Mesenchymal stem cell (in vitro differentiated cells and primary cell): ENCODE results near the gene ATP8B4.

ENCODE experiments used
- DNase-seq: peaks from one replicate; pipeline ENCODE4 v3.0.0-alpha.2; 2013
- H2AFZ ChIP-seq: one replicate; pipeline ENCODE4 v1.6.1; 2013; ENCODE audit warnings: low read depth, mild to moderate bottlenecking, control low read depth, inconsistent platforms, low read length, moderate library complexity
- H2AK5ac ChIP-seq: 2 replicates; pipeline ENCODE4 v1.6.1; 2013; ENCODE audit warnings: low read length, moderate library complexity, mild to moderate bottlenecking, inconsistent platforms; ENCODE audit not compliant: severe bottlenecking
- H2BK120ac ChIP-seq: one replicate; pipeline ENCODE4 v1.6.1; 2013; ENCODE audit warnings: low read depth, mild to moderate bottlenecking, inconsistent platforms, low read length, moderate library complexity
- H2BK12ac ChIP-seq, 2 experiments: one replicate each; pipeline ENCODE4 v1.6.1; 2013; ENCODE audit warnings: inconsistent platforms in 2 of 2, low read length in 2 of 2, mild to moderate bottlenecking in 2 of 2, moderate library complexity in 2 of 2, control low read depth in 1 of 2
- H2BK15ac ChIP-seq: one replicate; pipeline ENCODE4 v1.6.1; 2013; ENCODE audit warnings: mild to moderate bottlenecking, low read depth, inconsistent platforms; ENCODE audit not compliant: poor library complexity, severe bottlenecking
- H2BK5ac ChIP-seq: 2 replicates; pipeline ENCODE4 v1.6.1; 2013; ENCODE audit warnings: low read depth, mild to moderate bottlenecking, low read length, control low read depth, inconsistent platforms; ENCODE audit not compliant: poor library complexity, severe bottlenecking
- H3K14ac ChIP-seq, 2 experiments: one replicate each; pipeline ENCODE4 v1.6.1; 2013; ENCODE audit warnings: inconsistent platforms in 2 of 2, low read length in 2 of 2, control low read depth in 1 of 2, mild to moderate bottlenecking in 1 of 2, moderate library complexity in 1 of 2
- H3K18ac ChIP-seq, 2 experiments: one replicate each; pipeline ENCODE4 v1.6.1; 2013; ENCODE audit warnings: inconsistent platforms in 2 of 2, low read length in 2 of 2, control low read depth in 1 of 2, low read depth in 1 of 2, mild to moderate bottlenecking in 1 of 2
- H3K23ac ChIP-seq, 2 experiments: one replicate each; pipeline ENCODE4 v1.6.1; 2013; ENCODE audit warnings: inconsistent platforms in 2 of 2, low read length in 2 of 2, mild to moderate bottlenecking in 2 of 2, moderate library complexity in 2 of 2, control low read depth in 1 of 2
- H3K27ac ChIP-seq: 2 replicates; pipeline ENCODE4 v1.5.1; 2013; ENCODE audit warnings: mild to moderate bottlenecking, moderate library complexity, low read length, control low read depth, inconsistent platforms; ENCODE audit not compliant: poor library complexity, severe bottlenecking
- H3K27me3 ChIP-seq, 2 experiments: 2 replicates each; pipeline versions ENCODE4 v1.6.1 to v1.7.0; 2013; ENCODE audit warnings: low read length in 2 of 2, mild to moderate bottlenecking in 2 of 2, moderate library complexity in 2 of 2, control low read depth in 1 of 2, inconsistent platforms in 1 of 2; ENCODE audit not compliant: control insufficient read depth in 1 of 2, insufficient read depth in 1 of 2
- H3K36me3 ChIP-seq, 2 experiments: 2 replicates each; pipeline versions ENCODE4 v1.6.1 to v1.7.0; 2013; ENCODE audit warnings: low read length in 2 of 2, control low read depth in 1 of 2, inconsistent platforms in 1 of 2, low read depth in 1 of 2, mild to moderate bottlenecking in 1 of 2; ENCODE audit not compliant: insufficient read depth in 2 of 2, control insufficient read depth in 1 of 2
- H3K4ac ChIP-seq, 2 experiments: one replicate each; pipeline ENCODE4 v1.6.1; 2013; ENCODE audit warnings: inconsistent platforms in 2 of 2, low read length in 2 of 2, mild to moderate bottlenecking in 2 of 2, moderate library complexity in 2 of 2, control low read depth in 1 of 2, low read depth in 1 of 2
- H3K4me1 ChIP-seq: 2 replicates; pipeline ENCODE4 v1.6.1; 2013; ENCODE audit warnings: low read depth, low read length, control low read depth; ENCODE audit not compliant: control insufficient read depth, insufficient read depth
- H3K4me2 ChIP-seq: 2 replicates; pipeline ENCODE4 v1.6.1; 2013; ENCODE audit warnings: low read length, mild to moderate bottlenecking, inconsistent platforms; ENCODE audit not compliant: poor library complexity, severe bottlenecking
- H3K4me3 ChIP-seq, 2 experiments: 2 replicates each; pipeline versions ENCODE4 v1.5.1 to v1.7.0; 2013; ENCODE audit warnings: low read length in 2 of 2, mild to moderate bottlenecking in 2 of 2, control low read depth in 1 of 2, low read depth in 1 of 2; ENCODE audit not compliant: insufficient read depth in 1 of 2
- H3K79me1 ChIP-seq: replicated peaks from 2 replicates; pipeline ENCODE4 v1.6.1; 2013; ENCODE audit warnings: mild to moderate bottlenecking, control low read depth, low read length, inconsistent platforms; ENCODE audit not compliant: poor library complexity, severe bottlenecking
- H3K9ac ChIP-seq: 2 replicates; pipeline ENCODE4 v1.7.0; 2013; ENCODE audit warnings: mild to moderate bottlenecking, low read length, moderate library complexity
- H3K9me3 ChIP-seq: 2 replicates; pipeline ENCODE4 v1.7.0; 2013; ENCODE audit warnings: mild to moderate bottlenecking, low read length; ENCODE audit not compliant: control insufficient read depth
- H4K8ac ChIP-seq: one replicate; pipeline ENCODE4 v1.6.1; 2013; ENCODE audit warnings: inconsistent platforms, mild to moderate bottlenecking, low read length, moderate library complexity
- H4K91ac ChIP-seq: one replicate; pipeline ENCODE4 v1.6.1; 2013; ENCODE audit warnings: mild to moderate bottlenecking, low read length, inconsistent platforms
- WGBS: methylation state at CpG from one replicate; pipeline ENCODE4 v1.1.7; 2013; ENCODE audit warnings: mixed read lengths; 5-methylcytosine and 5-hydroxymethylcytosine counted together

The ATP8B4 gene

DNA sequence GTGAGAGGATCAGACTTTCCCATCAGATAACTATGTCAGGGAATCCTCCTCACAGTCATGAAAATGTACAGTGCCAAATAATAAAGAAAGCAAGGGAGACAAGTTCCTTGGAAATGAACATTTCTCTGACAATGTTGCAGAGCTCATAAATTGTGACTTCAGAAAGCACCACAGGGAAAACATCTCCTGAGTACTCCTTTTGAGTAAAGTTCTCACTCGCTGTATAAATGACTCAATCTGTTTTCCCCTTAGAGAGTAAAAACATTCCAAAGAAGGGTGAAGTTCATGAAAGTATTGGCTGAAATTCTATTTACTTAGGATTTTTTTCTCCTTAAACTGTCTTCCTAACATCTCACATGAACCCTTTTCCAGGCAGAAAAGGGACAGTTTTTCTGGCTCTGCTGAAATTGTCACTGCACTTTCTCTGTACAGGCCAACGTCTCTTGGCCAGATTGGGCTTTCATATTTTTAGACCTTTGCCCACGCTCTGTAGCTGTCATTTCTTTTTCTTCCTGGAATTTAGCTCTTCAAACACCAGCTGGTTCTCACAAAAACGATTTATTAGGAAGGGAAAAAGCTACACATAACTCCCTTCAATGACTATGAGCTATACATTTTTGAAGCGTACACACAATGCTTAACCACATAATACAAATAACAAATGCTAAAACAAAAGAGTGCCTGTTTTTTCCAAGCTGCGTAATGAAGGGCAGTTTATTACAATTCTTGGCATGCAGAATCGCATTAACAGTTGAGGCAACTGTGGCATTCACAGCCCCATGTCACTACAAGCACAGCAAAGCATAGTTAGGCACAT lies 216.1 kb downstream of the ATP8B4 start:
- peak overlapping the region in 1 of 2 experiments; percentile 29 for H2BK12ac ChIP-seq
- H4K91ac ChIP-seq: no peak overlapping the region
- H3K4me2 ChIP-seq: no peak overlapping the region
- H2BK15ac ChIP-seq: no peak overlapping the region
- H2BK120ac ChIP-seq: no peak overlapping the region
- H4K8ac ChIP-seq: no peak overlapping the region
- H2BK5ac ChIP-seq: no peak overlapping the region
- no peaks in the 10 kb centered on the region for H3K9me3 ChIP-seq
- no peaks in the 10 kb centered on the region for H3K36me3 ChIP-seq
- H3K18ac ChIP-seq: peak overlapping the region; percentile 18 to 23
- no peaks in the 10 kb centered on the region for H3K79me1 ChIP-seq
- H3K4me3 ChIP-seq: peak overlapping the region in 1 of 2 experiments; percentile 1
- H3K14ac ChIP-seq: no peak overlapping the region
- H3K9ac ChIP-seq: peak overlapping the region; percentile 87
- H3K4me1 ChIP-seq: no peaks in the 10 kb centered on the region
- DNase-seq: peak; percentile 65
- H3K4ac ChIP-seq: no peak overlapping the region
- no peaks in the 10 kb centered on the region for H3K27me3 ChIP-seq
- no peak overlapping the region for H3K27ac ChIP-seq
- WGBS: 50% methylated on average over 6 of the region's 7 CpGs
- H2AFZ ChIP-seq: no peak overlapping the region
- H2AK5ac ChIP-seq: no peak overlapping the region
- no peak overlapping the region for H3K23ac ChIP-seq

DNA sequence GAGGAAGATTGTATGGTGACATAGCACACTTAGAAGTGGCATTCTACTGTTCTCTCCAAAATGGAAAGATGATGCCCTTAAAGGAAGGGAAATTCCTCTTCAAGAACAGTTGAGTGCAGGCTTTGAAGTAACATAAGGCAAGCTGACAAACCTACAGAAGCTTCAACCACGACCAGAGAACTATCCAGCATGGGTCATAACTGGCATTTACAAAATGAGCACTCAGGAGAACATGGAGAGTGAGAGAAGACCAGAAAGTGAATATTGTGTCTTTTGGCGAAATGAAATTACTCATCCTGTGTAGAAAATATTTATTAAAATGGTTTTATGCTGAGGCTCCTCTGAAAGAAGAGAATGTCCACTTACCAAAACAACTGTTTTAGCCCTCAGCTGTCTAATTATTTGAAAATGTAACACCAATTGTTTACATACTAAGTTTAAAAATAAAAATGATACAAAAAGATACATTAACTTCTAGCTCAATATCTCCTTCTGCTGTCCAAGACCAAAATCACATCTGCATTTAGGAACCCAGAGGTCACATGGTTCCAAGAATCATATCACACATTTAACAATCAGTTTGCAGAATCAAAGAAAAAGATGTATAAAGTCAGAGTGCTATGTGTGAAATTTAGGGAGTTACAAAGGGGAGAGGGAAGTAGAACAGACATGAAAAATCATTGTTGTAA lies 216.9 kb downstream of the ATP8B4 start:
- Histone ChIP-seq H3K4me2 (no peak overlapping the region), H4K91ac (no peak overlapping the region), H3K4me3 (peak overlapping the region in 1 of 2 experiments; percentile 7), H3K79me1 (no peaks in the 10 kb centered on the region), H2AK5ac (no peak overlapping the region), H3K36me3 (peaks cover 0 to 3% of the 10 kb centered on the region in 2 experiments), H4K8ac (no peak overlapping the region), H2BK5ac (no peak overlapping the region), H2BK15ac (no peak overlapping the region), H3K27me3 (no peaks in the 10 kb centered on the region), H2BK120ac (peak overlapping the region; percentile 67), H3K27ac (no peak overlapping the region), H3K4ac (peak overlapping the region; percentile 5 to 89), H3K4me1 (no peaks in the 10 kb centered on the region), H3K18ac (peak overlapping the region; percentile 52 to 61), H3K14ac (no peak overlapping the region), H2BK12ac (peak overlapping the region; percentile 10 to 63), H3K9me3 (no peaks in the 10 kb centered on the region), H2AFZ (no peak overlapping the region), H3K9ac (peak overlapping the region; percentile 87), H3K23ac (no peak overlapping the region)
- peak; percentile 57 for DNase-seq
- 60% methylated on average over 1 of the region's 2 CpGs for WGBS

DNA sequence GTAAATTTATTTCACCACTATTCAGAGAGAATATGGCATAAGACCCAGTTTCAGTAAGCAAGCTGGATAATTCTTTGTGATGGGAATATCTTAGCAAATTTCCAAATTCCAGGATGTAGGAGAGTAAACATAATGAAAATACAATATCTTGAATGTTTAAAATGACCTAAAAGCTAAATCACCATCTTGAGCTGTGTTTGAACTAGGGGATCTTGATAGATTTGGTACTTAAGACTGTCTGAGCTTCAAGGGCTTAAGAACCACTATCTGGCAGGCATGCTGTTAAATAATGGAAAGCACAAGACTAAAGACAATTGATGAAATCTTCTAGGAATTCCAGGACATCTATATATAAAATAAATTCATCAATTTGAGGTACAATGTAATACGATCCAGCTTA lies 217.7 kb downstream of the ATP8B4 start:
- H3K36me3 ChIP-seq: peaks cover 0 to 4% of the 10 kb centered on the region in 2 experiments
- H3K4me3 ChIP-seq: no peak overlapping the region
- no peak overlapping the region for H4K91ac ChIP-seq
- H2AFZ ChIP-seq: no peak overlapping the region
- H3K4me2 ChIP-seq: no peak overlapping the region
- H3K23ac ChIP-seq: no peak overlapping the region
- H3K4me1 ChIP-seq: no peaks in the 10 kb centered on the region
- H3K27me3 ChIP-seq: no peaks in the 10 kb centered on the region
- H2BK15ac ChIP-seq: no peak overlapping the region
- H3K79me1 ChIP-seq: no peaks in the 10 kb centered on the region
- H3K9ac ChIP-seq: peak overlapping the region; percentile 87
- no peak overlapping the region for H2BK120ac ChIP-seq
- no peak overlapping the region for H3K14ac ChIP-seq
- no peak overlapping the region for H2AK5ac ChIP-seq
- no peak overlapping the region for H3K27ac ChIP-seq
- H3K9me3 ChIP-seq: no peaks in the 10 kb centered on the region
- no CpG with 5 or more reads among the region's 1 CpG for WGBS
- H3K4ac ChIP-seq: no peak overlapping the region
- DNase-seq: no peak
- no peak overlapping the region for H4K8ac ChIP-seq
- H2BK5ac ChIP-seq: no peak overlapping the region
- H2BK12ac ChIP-seq: no peak overlapping the region
- no peak overlapping the region for H3K18ac ChIP-seq

- Histone ChIP-seq H2BK15ac (no peak overlapping the region), H3K4ac (no peak overlapping the region), H3K79me1 (no peaks in the 10 kb centered on the region), H2BK12ac (no peak overlapping the region), H3K9me3 (no peaks in the 10 kb centered on the region), H3K18ac (no peak overlapping the region), H2AK5ac (no peak overlapping the region), H3K4me2 (no peak overlapping the region), H3K23ac (no peak overlapping the region), H4K8ac (no peak overlapping the region), H4K91ac (no peak overlapping the region), H3K4me3 (peak overlapping the region in 1 of 2 experiments; percentile 9), H2AFZ (no peak overlapping the region), H3K14ac (no peak overlapping the region), H3K27ac (no peak overlapping the region), H2BK5ac (no peak overlapping the region), H3K36me3 (peaks cover 0 to 4% of the 10 kb centered on the region in 2 experiments), H3K4me1 (no peaks in the 10 kb centered on the region), H2BK120ac (no peak overlapping the region), H3K9ac (peak overlapping the region; percentile 87), H3K27me3 (no peaks in the 10 kb centered on the region)
- no CpG with 5 or more reads among the region's 1 CpG for WGBS
- no peak for DNase-seq
Measured at GRCh38 chr15:49900903-49901235, 218.2 kb downstream of the ATP8B4 start.
